Measurements from ENCODE around the gene SMARCC2. TPM values are rescaled to one million over a fixed set of nuclear protein-coding genes. Genes with fewer than 3 reads are reported as not detected.
A peak's percentile ranks its signal among the peaks of the same experiment; 100 is the strongest.

SMARCC2 gene
- total and polyA plus RNA-seq, 9 of the 15 experiments (the other 6 are each of a cell fraction or from before 2014, with no cell fraction given): 11.9 to 86.0 (median 36.6) TPM

- TF ChIP-seq CEBPG (CRISPR knock-in tag; IDR thresholded peaks at IDR 0.05): peak; percentile 86
- no peak; a peak in 2 of 4 replicates for TF ChIP-seq CEBPG (tag; conservative IDR thresholded peaks at IDR 0.05 in 1 of 2, IDR thresholded peaks at IDR 0.05 in 1 of 2)
- no peak; the same call in none of the 2 replicates for TF ChIP-seq POLR2AphosphoS2 (IDR thresholded peaks at IDR 0.05; ENCODE audit: low read length)
- TF ChIP-seq LCOR (CRISPR knock-in tag; IDR thresholded peaks at IDR 0.05): peak; percentile 98
- TF ChIP-seq CAMTA2 (CRISPR knock-in tag; conservative IDR thresholded peaks at IDR 0.05): no peak
- no peak for TF ChIP-seq MYNN (IDR thresholded peaks at IDR 0.05)
- TF ChIP-seq MYNN (CRISPR knock-in tag; IDR thresholded peaks at IDR 0.05): no peak
- 0 out of 2 replicates have a peak, but pooled peaks have one; percentile 62 for TF ChIP-seq HMBOX1 (IDR thresholded peaks at IDR 0.05)
- peak; percentile 61 for TF ChIP-seq ZNF740 (CRISPR knock-in tag; IDR thresholded peaks at IDR 0.05)
- peak in 1 of 2 experiments; percentile 71; a peak in 2 of 4 replicates for TF ChIP-seq ZNF740 (tag; IDR thresholded peaks at IDR 0.05)
Measured at GRCh38 chr12:56127888-56128669, 61.2 kb downstream of the SMARCC2 start, which contains the start of gene ESYT1 (continued).

Data from K562 (cell line).